Right atrium auricular region (tissue), 2 donors: ENCODE results near the gene PFKFB3. TPM values are rescaled to one million over a fixed set of nuclear protein-coding genes. Genes with fewer than 3 reads are reported as not detected.

Experiments used
- DNase-seq: peaks from one replicate; pipeline ENCODE4 v3.0.0-alpha.2; 2019; ENCODE audit warnings: low spot score
- H3K27ac ChIP-seq, 2 donors: fragments of 200-600 bp; sonication (generic); 1 replicate in 1 of 2; 2 replicates in 1 of 2; pipeline ENCODE4 v1.5.1; 2016 to 2019
- H3K27me3 ChIP-seq, 2 donors: fragments of 200-600 bp; sonication (generic); one replicate each; pipeline versions ENCODE4 v1.5.1 to v1.6.0; 2017 to 2019
- H3K36me3 ChIP-seq: fragments of 200-600 bp; sonication (generic); one replicate; pipeline ENCODE4 v1.5.1; 2016
- H3K4me1 ChIP-seq, 2 donors: fragments of 200-600 bp; sonication (generic); one replicate each; pipeline versions ENCODE4 v1.5.1 to v1.6.0; 2017 to 2019
- H3K4me3 ChIP-seq, 2 donors: fragments of 200-600 bp; sonication (generic); 1 replicate in 1 of 2; 2 replicates in 1 of 2; pipeline ENCODE4 v1.5.1; 2017 to 2019; ENCODE audit warnings: mild to moderate bottlenecking in 1 of 2, moderate library complexity in 1 of 2
- H3K9me3 ChIP-seq, 2 donors: fragments of 200-600 bp; sonication (generic); one replicate each; pipeline ENCODE4 v1.5.1; 2019
- total RNA-seq, 2 donors: library from RNA; depleted of rRNA; stranded (reverse); fragments of >200 nt; gene quantifications; one replicate each; pipeline ENCODE4 v1.1.0, GENCODE V29; 2016
- TF ChIP-seq, protein P1 (sequence below), 2 donors: fragments of 200-600 bp; sonication (generic); IDR thresholded peaks; one replicate each; pipeline ENCODE4 v1.5.1; 2019; ENCODE audit warnings: antibody characterized with exemption in 2 of 2

Gene PFKFB3
- total RNA-seq, 2 donors from 2014 or later = 9.4 to 16.5 TPM

DNA sequence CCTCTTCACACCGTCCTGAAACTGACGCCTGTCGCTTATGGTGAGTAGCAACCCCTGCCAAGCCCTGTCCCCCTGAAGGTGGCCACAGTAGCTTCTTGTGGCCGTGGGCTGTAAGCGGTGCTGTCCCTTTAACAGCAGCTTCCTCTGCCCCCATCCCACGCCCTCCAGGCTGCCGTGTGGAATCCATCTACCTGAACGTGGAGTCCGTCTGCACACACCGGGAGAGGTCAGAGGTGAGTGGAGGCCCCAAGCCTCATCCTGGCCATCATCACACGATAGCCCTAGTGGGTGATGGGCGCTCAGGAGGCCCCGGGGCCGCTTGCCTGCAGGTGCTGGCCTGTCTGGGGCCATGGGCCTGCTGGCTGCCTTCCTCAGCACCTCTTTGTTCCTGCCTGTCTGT lies 21.2 kb downstream of the PFKFB3 start:
- no peaks in the 10 kb centered on the region for H3K27me3 ChIP-seq
- no peak overlapping the region for H3K4me3 ChIP-seq
- TF ChIP-seq, protein P1, sequence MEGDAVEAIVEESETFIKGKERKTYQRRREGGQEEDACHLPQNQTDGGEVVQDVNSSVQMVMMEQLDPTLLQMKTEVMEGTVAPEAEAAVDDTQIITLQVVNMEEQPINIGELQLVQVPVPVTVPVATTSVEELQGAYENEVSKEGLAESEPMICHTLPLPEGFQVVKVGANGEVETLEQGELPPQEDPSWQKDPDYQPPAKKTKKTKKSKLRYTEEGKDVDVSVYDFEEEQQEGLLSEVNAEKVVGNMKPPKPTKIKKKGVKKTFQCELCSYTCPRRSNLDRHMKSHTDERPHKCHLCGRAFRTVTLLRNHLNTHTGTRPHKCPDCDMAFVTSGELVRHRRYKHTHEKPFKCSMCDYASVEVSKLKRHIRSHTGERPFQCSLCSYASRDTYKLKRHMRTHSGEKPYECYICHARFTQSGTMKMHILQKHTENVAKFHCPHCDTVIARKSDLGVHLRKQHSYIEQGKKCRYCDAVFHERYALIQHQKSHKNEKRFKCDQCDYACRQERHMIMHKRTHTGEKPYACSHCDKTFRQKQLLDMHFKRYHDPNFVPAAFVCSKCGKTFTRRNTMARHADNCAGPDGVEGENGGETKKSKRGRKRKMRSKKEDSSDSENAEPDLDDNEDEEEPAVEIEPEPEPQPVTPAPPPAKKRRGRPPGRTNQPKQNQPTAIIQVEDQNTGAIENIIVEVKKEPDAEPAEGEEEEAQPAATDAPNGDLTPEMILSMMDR (IDR thresholded peaks at IDR 0.05) = no peak
- H3K4me1 ChIP-seq = peaks cover 0 to 4% of the 10 kb centered on the region in 2 donors
- H3K36me3 ChIP-seq = peaks cover 98% of the 10 kb centered on the region
- no peaks in the 10 kb centered on the region for H3K9me3 ChIP-seq
- no peak for DNase-seq
- no peak overlapping the region for H3K27ac ChIP-seq

DNA sequence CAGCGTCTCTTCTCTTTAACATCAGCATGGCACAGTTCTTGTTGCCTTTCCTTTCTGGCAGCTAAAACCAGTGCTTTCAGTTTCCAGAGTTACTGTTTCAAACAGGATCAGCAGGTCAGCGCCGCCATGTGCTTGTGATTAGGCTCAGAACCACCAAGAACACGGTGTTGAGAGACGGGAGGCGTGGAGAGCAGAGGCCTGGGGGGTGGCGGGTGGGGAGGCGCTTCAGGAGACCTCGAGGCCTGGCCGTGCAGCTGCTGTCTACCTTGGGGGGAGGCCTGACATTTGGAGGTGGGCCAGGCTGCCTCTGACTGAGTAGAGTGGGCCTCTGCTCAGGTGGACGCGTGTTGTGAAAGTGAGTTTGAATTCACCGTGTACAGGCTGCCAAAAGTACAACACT lies 22.0 kb downstream of the PFKFB3 start:
- Histone ChIP-seq H3K4me1 (peaks cover 0 to 4% of the 10 kb centered on the region in 2 donors), H3K27ac (no peak overlapping the region), H3K36me3 (peaks cover 96% of the 10 kb centered on the region), H3K4me3 (no peak overlapping the region), H3K9me3 (no peaks in the 10 kb centered on the region), H3K27me3 (no peaks in the 10 kb centered on the region)
- no peak for DNase-seq
- TF ChIP-seq, protein P1 (IDR thresholded peaks at IDR 0.05) = no peak

DNA sequence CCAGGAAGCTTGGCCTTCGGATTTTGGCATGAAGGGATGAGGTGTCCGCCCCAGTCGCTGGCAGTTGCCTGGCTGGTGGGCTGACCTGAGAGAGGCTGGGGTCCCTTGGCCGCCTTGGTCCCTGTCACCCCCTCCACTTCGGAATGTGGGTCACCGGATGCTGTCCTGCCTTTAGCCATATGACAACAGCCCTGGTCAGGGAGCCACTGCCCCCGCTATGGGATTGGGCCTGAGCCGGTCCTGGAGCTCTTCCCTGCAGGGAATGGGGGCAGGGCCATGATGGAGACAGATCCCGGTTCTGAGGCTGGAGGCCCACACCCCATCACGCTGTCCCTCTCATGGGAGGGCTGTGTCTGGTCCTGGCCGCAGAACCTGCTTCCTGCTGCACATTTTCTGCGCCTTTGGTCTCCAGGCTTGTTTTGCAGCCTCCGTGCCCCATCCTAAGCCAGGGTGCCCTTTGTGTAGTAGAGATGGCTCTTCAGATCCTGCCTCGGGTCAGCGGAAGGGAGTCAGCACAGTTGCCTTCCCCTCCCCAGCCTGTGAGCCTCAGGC lies 22.6 kb downstream of the PFKFB3 start:
- no peaks in the 10 kb centered on the region for H3K9me3 ChIP-seq
- H3K36me3 ChIP-seq = peaks cover 90% of the 10 kb centered on the region
- no peak overlapping the region for H3K27ac ChIP-seq
- no peak overlapping the region for H3K4me3 ChIP-seq
- TF ChIP-seq, protein P1 (IDR thresholded peaks at IDR 0.05) = no peak
- no peak for DNase-seq
- peaks cover 0 to 4% of the 10 kb centered on the region in 2 donors for H3K4me1 ChIP-seq
- H3K27me3 ChIP-seq = no peaks in the 10 kb centered on the region

DNA sequence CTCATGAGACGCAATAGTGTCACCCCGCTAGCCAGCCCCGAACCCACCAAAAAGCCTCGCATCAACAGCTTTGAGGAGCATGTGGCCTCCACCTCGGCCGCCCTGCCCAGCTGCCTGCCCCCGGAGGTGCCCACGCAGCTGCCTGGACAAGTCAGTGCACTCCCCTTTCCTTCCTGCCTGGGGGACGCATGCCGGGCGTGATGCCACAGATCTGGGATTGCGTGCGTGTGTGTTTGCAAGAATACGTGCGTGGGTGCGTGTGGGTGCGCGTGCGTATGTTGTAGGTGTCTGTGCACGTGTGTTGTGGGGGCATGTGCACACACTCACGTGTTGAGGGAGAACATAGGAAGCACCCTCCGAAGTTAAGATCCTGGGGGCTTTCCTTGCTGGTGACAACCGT lies 23.5 kb downstream of the PFKFB3 start:
- Histone ChIP-seq H3K27ac (no peak overlapping the region), H3K36me3 (peaks cover 82% of the 10 kb centered on the region), H3K4me3 (no peak overlapping the region), H3K4me1 (peaks cover 0 to 4% of the 10 kb centered on the region in 2 donors), H3K27me3 (no peaks in the 10 kb centered on the region), H3K9me3 (no peaks in the 10 kb centered on the region)
- TF ChIP-seq, protein P1 (IDR thresholded peaks at IDR 0.05) = no peak
- no peak for DNase-seq

DNA sequence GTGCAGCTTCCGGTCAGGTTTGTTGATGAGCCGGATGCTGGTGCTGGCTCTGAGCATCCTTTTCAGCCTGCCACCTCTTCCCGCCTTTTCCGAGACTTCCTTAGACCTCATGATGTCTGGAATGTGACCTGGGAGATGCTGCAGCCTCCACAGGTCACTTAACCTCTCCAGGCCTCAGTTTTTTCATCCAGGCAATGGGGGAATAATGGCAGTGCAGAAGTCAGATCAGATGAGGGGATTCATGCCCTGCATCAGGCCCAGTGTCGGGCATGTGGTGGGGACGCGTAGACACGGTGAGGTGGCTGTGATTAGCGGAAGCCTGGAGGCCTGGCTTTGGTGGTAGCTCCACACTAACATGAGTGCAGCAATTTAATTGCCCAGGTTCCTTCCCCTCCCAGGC lies 24.6 kb downstream of the PFKFB3 start:
- peaks cover 0 to 4% of the 10 kb centered on the region in 2 donors for H3K4me1 ChIP-seq
- DNase-seq = no peak
- no peak overlapping the region for H3K4me3 ChIP-seq
- H3K9me3 ChIP-seq = no peaks in the 10 kb centered on the region
- H3K27ac ChIP-seq = no peak overlapping the region
- TF ChIP-seq, protein P1 (IDR thresholded peaks at IDR 0.05) = no peak
- H3K27me3 ChIP-seq = no peaks in the 10 kb centered on the region
- peaks cover 80% of the 10 kb centered on the region for H3K36me3 ChIP-seq

DNA sequence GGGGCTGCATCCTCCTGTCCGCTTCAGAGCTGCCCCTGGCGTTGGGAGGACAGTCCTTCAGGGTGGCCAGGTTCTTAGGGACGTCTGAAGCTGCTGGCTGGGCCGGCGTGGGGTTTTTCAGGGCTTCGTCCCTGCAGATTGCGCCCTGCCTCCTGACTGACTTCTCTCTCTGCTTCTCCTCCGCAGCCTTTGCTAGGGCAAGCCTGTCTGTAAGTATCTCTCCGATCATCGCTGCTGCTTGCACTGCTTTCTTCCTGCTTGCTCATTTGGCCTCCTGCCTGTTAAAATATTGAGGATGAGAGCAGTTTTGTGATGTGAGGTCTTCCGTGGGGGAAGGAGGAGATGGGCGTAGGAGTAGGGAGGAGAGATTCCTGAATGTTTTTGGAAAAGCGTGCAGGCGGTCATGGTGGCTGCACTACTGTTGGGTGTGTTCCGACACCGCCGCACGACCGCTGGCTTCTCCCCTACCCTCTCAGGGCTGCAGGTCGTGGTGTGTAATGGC lies 25.3 kb downstream of the PFKFB3 start:
- DNase-seq = no peak
- no peak overlapping the region for H3K27ac ChIP-seq
- TF ChIP-seq, protein P1 (IDR thresholded peaks at IDR 0.05) = no peak
- H3K4me3 ChIP-seq = no peak overlapping the region
- no peaks in the 10 kb centered on the region for H3K9me3 ChIP-seq
- H3K27me3 ChIP-seq = no peaks in the 10 kb centered on the region
- H3K36me3 ChIP-seq = peaks cover 79% of the 10 kb centered on the region
- peaks cover 0 to 4% of the 10 kb centered on the region in 2 donors for H3K4me1 ChIP-seq
